WTC11 (cell line): ENCODE measurements around the gene SRCIN1. TPM values are rescaled to one million over a fixed set of nuclear protein-coding genes. Genes with fewer than 3 reads are reported as not detected.

Experiments
- ATAC-seq: fragments of 200-7000 bp; cut with Tn5 transposase; 2 replicates; pipeline ENCODE4 v1.10.0; 2021; ENCODE audit warnings: mild to moderate bottlenecking, moderate library complexity
- CTCF ChIA-PET: fragments of 300-600 bp; sonication (Branson Sonifier 250); formaldehyde crosslinking; loops from one replicate; lab custom pipeline; 2021; ENCODE audit warnings: antibody characterized with exemption; lab: Charles Lee
- POLR2A ChIA-PET: fragments of 350-600 bp; sonication (Branson Sonifier 250); formaldehyde crosslinking; loops from one replicate; lab custom pipeline; 2021; ENCODE audit warnings: antibody characterized with exemption; lab: Charles Lee
- DNase-seq: peaks from one replicate; pipeline ENCODE4 v3.0.0; 2021; ENCODE audit warnings: low spot score
- H3K27ac Mint-ChIP-seq: 2 replicates; pipeline ENCODE4 v1.8.0; 2021; ENCODE audit warnings: mixed read lengths
- H3K27me3 Mint-ChIP-seq: 2 replicates; pipeline ENCODE4 v1.8.0; 2021; ENCODE audit warnings: low read depth, mild to moderate bottlenecking, moderate library complexity, mixed read lengths
- H3K36me3 Mint-ChIP-seq: 2 replicates; pipeline ENCODE4 v1.8.0; 2021; ENCODE audit warnings: mixed read lengths
- H3K4me1 Mint-ChIP-seq: 2 replicates; pipeline ENCODE4 v1.8.0; 2022; ENCODE audit warnings: mixed read lengths
- H3K4me3 Mint-ChIP-seq: 2 replicates; pipeline ENCODE4 v1.8.0; 2021; ENCODE audit warnings: mild to moderate bottlenecking, moderate library complexity, mixed read lengths
- H3K9me3 Mint-ChIP-seq: 2 replicates; pipeline ENCODE4 v1.8.0; 2021; ENCODE audit warnings: mixed read lengths
- ATF1 ChIP-seq: sonication (generic); formaldehyde crosslinking; IDR thresholded peaks from 2 replicates; pipeline ENCODE4 v1.8.1; 2023; ENCODE audit warnings: mild to moderate bottlenecking, moderate library complexity, missing genetic modification reagents
- CREM ChIP-seq: sonication (generic); formaldehyde crosslinking; IDR thresholded peaks from 2 replicates; pipeline ENCODE4 v1.8.1; 2022; ENCODE audit warnings: mild to moderate bottlenecking, missing genetic modification reagents, moderate library complexity
- FOXP4 ChIP-seq: sonication (generic); formaldehyde crosslinking; IDR thresholded peaks from 2 replicates; pipeline ENCODE4 v1.8.0; 2022; ENCODE audit warnings: mild to moderate bottlenecking, missing genetic modification reagents
- IRF1 ChIP-seq: sonication (generic); formaldehyde crosslinking; IDR thresholded peaks from 2 replicates; pipeline ENCODE4 v1.8.0; 2023; ENCODE audit warnings: missing genetic modification reagents
- MLX ChIP-seq: sonication (generic); formaldehyde crosslinking; IDR thresholded peaks from 2 replicates; pipeline ENCODE4 v1.8.1; 2023; ENCODE audit warnings: mild to moderate bottlenecking, missing genetic modification reagents, moderate library complexity
- NFYB ChIP-seq: sonication (generic); formaldehyde crosslinking; conservative IDR thresholded peaks from 2 replicates; pipeline ENCODE4 v1.8.0; 2022; ENCODE audit warnings: low read depth, missing genetic modification reagents
- NR3C1 ChIP-seq: sonication (generic); formaldehyde crosslinking; conservative IDR thresholded peaks from 2 replicates; pipeline ENCODE4 v1.8.1; 2023; ENCODE audit warnings: low read depth, mild to moderate bottlenecking, missing genetic modification reagents
- TCF7 ChIP-seq: sonication (generic); formaldehyde crosslinking; IDR thresholded peaks from 2 replicates; pipeline ENCODE4 v1.8.0; 2022; ENCODE audit warnings: mild to moderate bottlenecking, low read depth, missing genetic modification reagents, moderate library complexity
- TP53 ChIP-seq: sonication (generic); formaldehyde crosslinking; IDR thresholded peaks from 2 replicates; pipeline ENCODE4 v1.8.1; 2023; ENCODE audit warnings: mild to moderate bottlenecking, missing genetic modification reagents
- USF2 ChIP-seq: sonication (generic); formaldehyde crosslinking; IDR thresholded peaks from 2 replicates; pipeline ENCODE4 v1.8.1; 2023; ENCODE audit warnings: mild to moderate bottlenecking, missing genetic modification reagents, moderate library complexity
- ZMAT4 ChIP-seq: fragments of 250-450 bp; sonication (Bioruptor Pico); IDR thresholded peaks from 2 replicates; pipeline ENCODE4 v1.9.0; 2021; ENCODE audit warnings: mild to moderate bottlenecking
- ZNF219 ChIP-seq: sonication (generic); formaldehyde crosslinking; IDR thresholded peaks from 2 replicates; pipeline ENCODE4 v1.8.0; 2023; ENCODE audit warnings: missing genetic modification reagents, mild to moderate bottlenecking, borderline replicate concordance
- ZNF317 ChIP-seq: sonication (generic); formaldehyde crosslinking; IDR thresholded peaks from 2 replicates; pipeline ENCODE4 v1.8.1; 2023; ENCODE audit warnings: low read depth, mild to moderate bottlenecking, moderate library complexity, missing genetic modification reagents, borderline replicate concordance
- total RNA-seq: library from RNA; stranded (reverse); gene quantifications from 3 replicates; pipeline ENCODE4 v1.2.3, GENCODE V29; 2021
- TF ChIP-seq, protein P1 (sequence below): fragments of 250-450 bp; sonication (Bioruptor Pico); IDR thresholded peaks from 2 replicates; pipeline ENCODE4 v2.1.2; 2022; ENCODE audit warnings: mild to moderate bottlenecking, moderate library complexity

Gene SRCIN1
- total RNA-seq, 1 experiment from 2014 or later, result 17.3 TPM

DNA sequence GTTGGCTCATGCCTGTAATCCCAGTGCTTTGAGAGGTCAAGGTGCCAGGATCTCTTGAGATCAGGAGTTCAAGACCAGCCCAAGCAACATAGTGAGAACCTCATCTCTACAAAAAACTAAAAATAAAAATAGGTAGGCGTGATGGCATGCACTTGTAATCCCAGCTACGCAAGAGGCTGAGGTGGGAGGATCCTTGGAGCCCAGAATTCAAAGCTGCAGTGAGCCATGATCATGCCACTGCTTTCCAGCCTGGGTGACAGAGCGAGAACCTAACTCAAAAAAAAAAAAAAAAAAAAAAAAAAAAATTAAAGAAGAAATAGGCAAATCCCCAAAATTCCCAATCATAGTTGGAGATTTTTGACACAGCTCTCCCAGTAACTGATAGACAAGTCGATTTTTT, 32.2 kb upstream of the SRCIN1 start:
- H3K4me3 Mint-ChIP-seq, result no peak overlapping the region
- DNase-seq, result no peak
- CTCF ChIA-PET, result no interaction called here
- POLR2A ChIA-PET, result no interaction called here
- H3K27ac Mint-ChIP-seq, result no peak overlapping the region
- H3K27me3 Mint-ChIP-seq, result peaks cover 4% of the 10 kb centered on the region; the same call in 1 of the 2 replicates
- H3K36me3 Mint-ChIP-seq, result no peaks in the 10 kb centered on the region
- TF ChIP-seq USF2 (no peak), ATF1 (no peak), TCF7 (CRISPR knock-in tag) (no peak), NR3C1 (no peak), CREM (CRISPR knock-in tag) (no peak)
- peaks cover 12% of the 10 kb centered on the region for H3K4me1 Mint-ChIP-seq
- ATAC-seq, result no peak
- H3K9me3 Mint-ChIP-seq, result no peaks in the 10 kb centered on the region

DNA sequence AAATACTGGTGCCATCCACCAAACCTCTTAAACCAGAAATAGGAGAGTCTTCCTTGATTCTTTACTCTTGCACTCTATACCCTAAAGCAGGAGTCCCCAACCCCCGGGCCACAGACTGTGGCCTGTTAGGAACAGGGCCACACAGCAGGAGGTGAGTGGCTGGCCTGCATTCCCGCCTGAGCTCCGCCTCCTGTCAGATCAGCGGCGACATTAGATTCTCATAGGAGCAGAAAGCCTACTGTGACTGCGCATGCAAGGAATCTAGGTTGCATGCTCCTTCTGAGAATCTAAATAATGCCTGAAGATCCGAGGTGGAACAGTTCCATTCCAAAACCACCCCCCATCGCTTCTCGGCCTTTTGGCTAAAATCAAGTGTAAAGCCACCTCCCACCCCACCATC, 30.3 kb upstream of the SRCIN1 start:
- ATAC-seq, result peak; percentile 81

More for the DNA sequence above, 30.3 kb upstream of the SRCIN1 start:
- peak; percentile 75 for DNase-seq
- POLR2A ChIA-PET, result interaction anchor here (1.0 kb wide), 1 partner anchor 108 kb away, joined by 3 read pairs; no protein-coding TSS in a partner anchor
- TF ChIP-seq TCF7 (CRISPR knock-in tag) (no peak), NFYB (no peak), MLX (no peak), TP53 (no peak), ZNF317 (no peak), IRF1 (CRISPR knock-in tag) (no peak), ATF1 (no peak), ZNF219 (CRISPR knock-in tag) (no peak), ZMAT4 (no peak), FOXP4 (CRISPR knock-in tag) (no peak)
- TF ChIP-seq, protein P1, sequence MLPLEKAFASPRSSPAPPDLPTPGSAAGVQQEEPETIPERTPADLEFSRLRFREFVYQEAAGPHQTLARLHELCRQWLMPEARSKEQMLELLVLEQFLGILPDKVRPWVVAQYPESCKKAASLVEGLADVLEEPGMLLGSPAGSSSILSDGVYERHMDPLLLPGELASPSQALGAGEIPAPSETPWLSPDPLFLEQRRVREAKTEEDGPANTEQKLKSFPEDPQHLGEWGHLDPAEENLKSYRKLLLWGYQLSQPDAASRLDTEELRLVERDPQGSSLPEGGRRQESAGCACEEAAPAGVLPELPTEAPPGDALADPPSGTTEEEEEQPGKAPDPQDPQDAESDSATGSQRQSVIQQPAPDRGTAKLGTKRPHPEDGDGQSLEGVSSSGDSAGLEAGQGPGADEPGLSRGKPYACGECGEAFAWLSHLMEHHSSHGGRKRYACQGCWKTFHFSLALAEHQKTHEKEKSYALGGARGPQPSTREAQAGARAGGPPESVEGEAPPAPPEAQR, result no peak
- no peaks in the 10 kb centered on the region for H3K9me3 Mint-ChIP-seq
- H3K4me1 Mint-ChIP-seq, result peaks cover 12% of the 10 kb centered on the region
- H3K36me3 Mint-ChIP-seq, result no peaks in the 10 kb centered on the region
- 0 out of 2 replicates have a peak overlapping the region, but pooled peaks have one; percentile 4 for H3K4me3 Mint-ChIP-seq
- peak overlapping the region; percentile 20; the same call in 1 of the 2 replicates for H3K27ac Mint-ChIP-seq
- CTCF ChIA-PET, result interaction anchor here (0.6 to 1.8 kb wide), 5 partner anchors 27 to 99 kb away, joined by 3 to 12 read pairs (median 4); no protein-coding TSS in a partner anchor
- peaks cover 4% of the 10 kb centered on the region; the same call in 1 of the 2 replicates for H3K27me3 Mint-ChIP-seq
